ENCODE data around the gene RAPGEF6.
"Not testable (repeated sequence)": the region's sequence is repeated elsewhere in the genome, so short reads cannot be mapped to it uniquely, and the experiment has no call there.

Gene RAPGEF6

DNA sequence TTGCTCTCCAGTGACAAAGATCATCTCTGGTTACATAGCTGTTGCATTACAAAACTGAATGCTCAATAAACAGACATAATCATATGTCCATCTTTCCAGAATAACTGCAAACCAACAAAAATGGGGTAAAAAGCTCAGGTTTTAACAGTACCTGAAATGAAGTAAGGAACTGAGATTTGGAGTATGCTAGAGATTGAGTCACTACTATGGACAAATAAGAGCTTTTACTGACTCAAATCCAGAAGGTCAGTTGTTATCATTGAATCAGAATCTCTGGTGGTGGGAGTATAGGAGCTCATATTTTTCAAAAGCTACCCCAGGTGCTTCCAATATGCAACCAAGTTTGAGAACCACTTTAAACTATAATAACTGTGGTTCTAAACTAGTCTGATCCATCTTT, 4.1 kb upstream of the RAPGEF6 start:
- DNase-seq = no peak

DNA sequence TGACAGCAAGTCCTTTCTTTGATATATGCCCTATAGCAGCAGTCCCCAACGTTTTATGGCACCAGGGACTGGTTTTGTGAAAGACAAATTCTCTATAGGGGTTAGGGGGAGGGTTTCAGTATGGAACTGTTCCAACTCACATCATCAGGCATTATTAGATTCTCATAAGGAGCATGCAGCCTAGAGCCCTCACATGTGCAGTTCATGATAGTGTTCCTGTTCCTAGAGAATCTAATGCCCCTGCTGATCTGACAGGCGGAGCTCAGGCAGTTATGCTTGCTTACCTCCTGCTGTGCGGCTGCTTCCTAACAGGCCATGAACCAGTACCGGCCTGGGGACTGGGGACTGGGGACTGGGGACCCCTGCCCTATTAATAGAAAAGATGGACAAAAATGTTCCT, 2.7 kb upstream of the RAPGEF6 start:
- no peak for DNase-seq

DNA sequence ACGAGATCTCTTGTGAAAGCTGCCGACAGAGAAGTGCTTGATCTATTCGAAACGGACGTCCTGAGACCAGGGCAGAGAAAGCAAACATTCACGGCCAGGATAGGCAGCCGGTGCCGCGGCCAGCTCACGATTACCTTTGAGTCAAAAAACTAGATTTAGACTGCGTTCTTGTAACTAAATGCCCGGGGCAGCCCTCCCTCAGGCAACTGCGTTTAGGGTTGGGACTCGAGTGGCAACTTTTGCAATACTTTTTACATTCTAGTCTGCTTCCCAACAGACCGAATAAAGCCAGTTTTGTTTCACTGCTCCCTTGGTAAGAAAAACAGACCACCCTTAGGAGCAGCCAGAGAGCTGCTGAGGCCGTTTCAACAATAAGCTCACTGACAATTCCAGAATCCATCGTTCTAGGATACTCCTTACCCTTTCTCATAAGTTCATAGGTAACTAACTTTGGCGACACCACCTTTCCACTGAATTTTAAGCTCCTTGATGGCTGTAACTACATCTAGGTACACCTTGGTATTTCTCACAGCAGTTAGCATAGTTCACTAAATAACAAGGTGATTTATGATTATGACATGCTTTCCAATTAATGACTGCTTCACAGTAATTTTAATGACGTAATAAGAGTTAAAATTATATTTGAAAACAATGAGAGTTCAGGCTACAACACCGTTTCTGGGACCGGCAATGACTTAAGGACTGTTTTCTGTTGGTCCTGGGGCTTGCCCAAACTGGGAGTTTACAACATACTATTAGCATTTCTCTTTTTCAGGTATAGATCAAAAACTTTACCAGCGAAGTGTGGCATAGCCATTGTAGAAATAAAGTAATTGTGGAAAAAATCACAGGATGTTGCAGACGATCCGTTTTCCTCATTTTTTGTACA, 899 bp upstream of the RAPGEF6 start:
- DNase-seq = no peak

DNA sequence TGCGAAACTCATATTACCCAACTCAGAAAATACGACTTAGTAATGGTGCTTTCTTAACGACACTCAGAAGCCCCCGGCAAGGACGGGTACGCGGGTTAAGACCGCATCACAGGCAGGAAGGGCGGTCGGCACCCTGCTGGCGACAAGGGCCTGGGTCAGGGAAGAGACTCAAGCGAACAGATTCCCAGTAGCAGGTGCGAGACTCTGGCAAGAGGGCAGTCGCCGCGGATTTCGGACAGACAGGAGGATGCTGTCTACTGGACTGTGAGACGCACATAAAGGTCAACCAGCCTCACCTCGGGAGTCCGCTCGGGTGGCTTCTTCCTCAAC, 398 bp downstream of the RAPGEF6 start:
- peak; percentile 56 for DNase-seq

DNA sequence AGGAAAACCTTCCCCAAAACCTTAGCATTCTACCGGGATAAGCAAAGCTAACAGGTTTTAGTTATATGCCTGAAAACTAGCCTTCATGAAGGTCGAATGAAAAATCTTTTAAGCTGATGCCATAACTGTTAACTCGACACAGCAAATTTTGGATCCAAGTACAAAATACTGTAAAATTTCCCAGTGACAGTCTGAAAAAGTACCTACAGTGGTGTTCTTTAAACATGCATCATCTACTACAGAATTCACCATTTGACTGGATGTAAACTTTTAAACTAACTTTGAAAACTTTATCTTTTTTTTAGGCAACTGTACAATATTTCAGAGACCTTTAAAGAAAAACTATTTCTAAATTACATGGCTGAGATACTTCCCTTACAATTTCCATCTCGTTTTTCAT, 791 bp downstream of the RAPGEF6 start:
- DNase-seq = no peak

DNA sequence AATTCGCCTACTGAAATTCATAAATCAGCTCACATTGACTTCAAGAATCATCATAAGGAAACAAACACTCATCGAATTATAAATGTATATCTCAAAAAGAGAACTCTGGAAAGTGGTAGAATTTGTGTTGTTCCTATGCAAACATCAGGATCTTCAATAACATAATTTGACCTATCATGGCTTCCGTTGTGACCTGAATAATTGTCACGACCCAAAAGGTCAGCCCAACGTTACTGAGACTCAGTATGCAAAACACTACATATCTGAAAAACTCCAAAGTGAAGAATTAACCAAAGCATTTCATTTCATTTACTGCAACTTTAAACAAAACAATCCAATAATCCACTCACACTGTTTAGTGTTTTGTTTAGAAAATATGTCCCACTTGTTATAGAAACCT, 1.2 kb downstream of the RAPGEF6 start:
- no peak for DNase-seq

DNA sequence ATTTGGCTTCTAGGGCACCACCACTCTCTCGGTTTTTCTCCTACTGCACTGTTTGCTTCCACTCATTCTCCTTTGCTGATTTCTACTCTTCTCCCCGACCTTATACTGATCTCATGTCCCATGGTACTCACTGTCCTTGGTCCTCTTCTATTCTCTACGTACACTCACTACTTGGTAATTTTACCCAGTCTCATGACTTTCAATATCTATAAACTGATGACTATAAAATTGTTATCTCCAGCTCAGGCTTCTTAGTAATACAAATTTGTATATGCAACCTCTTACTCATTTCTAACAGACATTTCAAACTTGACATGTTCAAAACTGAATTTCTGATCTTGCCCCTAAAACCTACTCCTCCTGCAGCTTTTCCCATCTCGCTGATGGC, 4.1 kb downstream of the RAPGEF6 start:
- no peak for DNase-seq

DNA sequence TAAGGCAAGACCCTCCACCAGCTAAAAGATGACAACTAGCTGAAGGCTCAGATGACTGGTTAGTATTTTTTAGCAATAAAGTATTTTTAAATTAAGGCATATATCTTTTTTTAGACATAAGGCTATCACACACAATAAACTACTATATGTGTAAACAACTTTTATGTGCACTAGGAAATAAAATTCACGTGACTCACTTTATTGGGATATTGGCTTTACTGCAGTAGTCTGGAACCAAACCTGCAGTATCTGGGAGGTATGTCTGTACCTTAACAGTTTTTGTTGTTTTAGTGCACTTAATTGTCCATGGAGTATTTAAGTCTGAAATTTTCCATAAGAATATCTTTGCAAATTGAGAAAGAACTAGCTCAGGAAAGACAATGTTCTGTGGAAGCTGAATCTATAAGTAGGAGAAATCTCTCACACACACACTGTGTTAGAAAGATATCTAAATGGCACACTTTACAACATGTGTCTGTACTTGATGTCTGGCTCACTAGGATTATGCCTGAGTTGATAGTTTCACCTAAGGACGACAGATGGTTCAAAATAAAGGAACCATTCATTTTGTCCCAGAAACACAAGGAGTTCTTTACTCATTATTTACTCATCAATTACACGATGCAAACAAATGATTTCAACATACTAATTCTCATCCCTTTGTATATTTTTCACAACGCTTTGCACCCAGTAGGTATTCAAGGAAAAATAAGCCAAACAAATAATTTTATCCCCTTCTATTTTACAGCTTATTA, 4.6 kb downstream of the RAPGEF6 start:
- no peak for DNase-seq

DNA sequence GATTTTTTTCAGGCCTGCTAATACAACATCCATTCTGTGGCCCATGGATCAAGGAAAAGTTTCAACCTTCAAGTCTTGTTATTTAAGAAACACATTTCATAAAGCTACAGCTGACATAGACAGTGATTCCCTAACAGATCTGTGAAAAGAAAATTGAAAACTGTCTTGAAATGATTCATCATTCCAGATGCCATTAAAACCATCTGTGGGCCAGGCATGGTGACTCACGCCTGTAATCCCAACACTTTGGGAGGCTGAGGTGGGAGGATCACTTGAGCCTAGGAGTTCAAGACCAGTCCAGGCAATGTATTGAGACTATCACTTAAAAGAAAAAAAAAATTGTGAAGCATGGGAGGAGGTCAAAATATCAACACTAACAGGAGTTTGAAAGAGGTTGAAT, 6.0 kb downstream of the RAPGEF6 start:
- no peak for DNase-seq

DNA sequence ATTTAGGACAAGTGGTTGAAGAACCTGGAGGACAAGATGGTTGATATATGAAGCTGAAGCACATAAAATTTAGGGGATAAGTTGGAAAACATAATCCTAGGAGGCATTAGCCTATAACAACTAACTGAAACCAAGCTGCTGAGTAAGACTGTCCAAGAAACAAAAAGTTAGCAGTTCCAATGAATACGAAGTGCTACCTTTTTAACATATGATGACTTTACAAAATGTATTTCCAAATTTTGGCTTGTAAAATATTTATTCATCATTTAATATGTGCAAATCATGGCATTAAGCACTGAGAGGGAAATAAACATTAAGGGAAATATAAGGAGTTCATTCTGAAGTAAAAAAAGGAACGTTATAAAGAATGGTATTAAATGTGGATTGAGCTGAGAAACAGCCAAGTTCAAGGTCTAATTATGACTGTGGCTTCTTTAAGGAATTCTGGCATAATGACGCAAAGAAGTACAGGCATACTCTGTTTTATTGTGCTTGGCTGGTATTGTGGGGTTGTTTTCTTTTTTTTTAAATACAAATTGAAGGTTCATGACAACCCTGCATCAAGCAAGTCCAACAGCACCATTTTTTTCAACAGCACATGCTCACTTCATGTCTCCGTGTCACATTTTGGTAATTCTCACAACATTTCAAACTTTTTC, 7.7 kb downstream of the RAPGEF6 start:
- DNase-seq = no peak

DNA sequence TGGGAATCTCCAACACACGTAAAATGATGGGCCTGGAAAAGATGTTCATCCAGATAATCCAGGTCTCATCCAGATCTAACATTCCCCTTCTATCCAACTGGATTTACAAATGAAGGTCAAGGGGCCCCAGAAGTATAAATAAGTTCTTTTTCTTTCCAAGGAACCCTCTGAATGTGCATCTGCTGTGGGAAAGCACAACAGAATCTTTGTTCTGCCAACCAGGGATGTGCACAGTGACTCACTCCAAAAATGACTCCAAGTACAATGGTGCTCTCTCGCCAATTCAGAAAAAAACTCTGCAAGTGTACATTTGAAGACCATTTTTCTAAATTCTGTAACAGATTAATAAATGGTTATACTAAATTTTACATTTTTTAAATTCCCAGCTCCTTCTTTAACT, 12.4 kb downstream of the RAPGEF6 start:
- DNase-seq = no peak

DNA sequence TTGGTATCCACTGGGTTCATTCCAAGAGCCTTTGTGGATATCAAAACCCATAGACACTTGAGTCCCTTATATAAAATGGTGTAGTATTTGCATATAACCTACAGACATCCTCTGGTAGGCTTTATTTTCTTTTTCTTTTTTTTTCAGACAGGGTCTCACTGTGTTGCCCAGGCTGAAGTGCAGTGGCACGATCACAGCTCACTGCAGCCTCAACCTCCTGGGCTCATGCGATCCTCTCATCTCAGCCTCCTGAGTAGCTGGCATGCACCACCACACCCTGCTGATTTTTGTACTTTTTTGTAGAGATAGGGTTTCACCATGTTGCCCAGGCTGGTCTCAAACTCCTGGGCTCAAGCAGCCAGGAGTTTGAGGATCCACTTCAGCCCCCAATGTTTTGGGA, 13.9 kb downstream of the RAPGEF6 start:
- not testable (repeated sequence) for DNase-seq

DNA sequence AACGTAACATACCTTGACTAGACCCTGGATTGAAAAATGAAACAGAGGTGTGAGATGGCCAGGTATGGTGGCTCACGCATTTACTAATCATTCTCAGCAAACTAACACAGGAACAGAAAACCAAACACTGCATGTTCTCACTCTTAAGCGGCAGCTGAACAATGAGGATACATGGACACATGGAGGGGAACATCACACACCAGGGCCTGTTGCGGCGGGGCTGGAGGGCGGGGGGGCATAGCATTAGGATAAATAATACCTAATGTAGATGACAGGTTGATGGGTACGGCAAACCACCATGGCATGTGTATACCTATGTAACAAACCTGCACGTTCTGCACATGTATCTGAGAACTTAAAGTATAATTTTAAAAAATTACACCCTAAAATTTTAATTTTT, 15.9 kb downstream of the RAPGEF6 start:
- no peak for DNase-seq

DNA sequence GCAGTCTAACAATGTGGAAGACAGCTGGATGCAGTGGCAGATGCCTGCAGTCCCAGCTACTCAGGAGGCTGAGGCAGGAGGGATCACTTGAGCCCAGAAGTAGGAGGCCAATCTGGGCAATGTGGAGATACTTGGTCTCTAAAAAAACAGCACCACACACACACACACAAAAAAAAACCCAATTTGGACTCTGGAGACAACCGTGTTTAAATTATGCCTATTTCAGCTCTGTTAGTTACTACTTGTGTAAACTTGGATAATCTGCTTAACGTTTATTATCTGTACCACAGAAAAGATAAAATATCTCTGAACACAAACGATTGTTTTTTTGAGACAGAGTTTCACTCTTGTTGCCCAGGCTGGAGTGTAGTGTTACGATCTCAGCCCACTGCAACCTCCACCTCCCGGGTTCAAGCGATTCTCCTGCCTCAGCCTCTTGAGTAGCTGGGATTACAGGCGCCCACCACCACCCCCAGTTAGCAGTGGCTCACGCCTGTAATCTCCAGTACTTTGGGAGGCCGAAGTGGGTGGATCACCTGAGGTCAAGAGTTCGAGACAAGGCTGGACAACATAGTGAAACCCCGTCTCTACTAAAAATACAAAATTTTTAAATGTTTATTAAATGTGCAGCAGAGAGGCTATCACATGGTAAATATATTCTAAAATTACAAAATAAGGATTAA, 17.7 kb downstream of the RAPGEF6 start:
- DNase-seq = no peak

DNA sequence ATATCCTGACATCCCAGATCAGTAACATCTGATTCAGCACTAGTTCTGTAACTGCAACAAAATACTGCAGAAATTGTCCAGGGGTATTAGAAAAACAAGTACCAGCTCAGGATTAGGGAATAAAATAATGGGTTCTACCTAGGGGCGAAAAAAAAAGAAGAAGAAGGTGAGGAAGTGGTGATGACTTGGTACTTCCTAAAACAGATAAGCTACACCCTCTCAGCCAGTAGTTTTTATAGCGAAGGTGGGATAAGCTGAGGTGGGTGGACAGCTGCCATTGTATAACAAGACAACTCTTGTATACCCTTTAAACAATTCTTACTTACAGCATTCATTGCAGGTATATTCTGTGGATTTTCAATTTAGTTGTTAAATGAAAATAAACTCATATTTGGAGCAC, 19.1 kb downstream of the RAPGEF6 start:
- no peak for DNase-seq

DNA sequence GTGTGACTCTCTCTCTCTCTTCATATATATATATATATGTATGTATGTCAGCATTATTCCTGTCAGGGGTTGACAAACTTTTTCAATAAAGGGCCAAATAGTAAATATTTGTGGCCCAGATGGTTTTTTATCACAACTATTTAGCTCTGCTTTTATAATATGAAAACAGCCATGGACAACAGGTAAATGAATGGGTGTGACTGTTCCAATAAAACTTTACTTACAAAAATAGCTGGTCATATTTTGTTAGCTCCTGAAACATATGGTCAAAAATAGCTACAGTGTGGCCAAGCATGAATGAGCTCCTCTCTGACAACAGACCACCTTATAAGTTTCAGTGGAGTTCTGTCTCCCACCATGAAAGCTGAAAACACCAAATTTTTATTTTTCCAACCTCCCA, 21.6 kb downstream of the RAPGEF6 start:
- DNase-seq = no peak

DNA sequence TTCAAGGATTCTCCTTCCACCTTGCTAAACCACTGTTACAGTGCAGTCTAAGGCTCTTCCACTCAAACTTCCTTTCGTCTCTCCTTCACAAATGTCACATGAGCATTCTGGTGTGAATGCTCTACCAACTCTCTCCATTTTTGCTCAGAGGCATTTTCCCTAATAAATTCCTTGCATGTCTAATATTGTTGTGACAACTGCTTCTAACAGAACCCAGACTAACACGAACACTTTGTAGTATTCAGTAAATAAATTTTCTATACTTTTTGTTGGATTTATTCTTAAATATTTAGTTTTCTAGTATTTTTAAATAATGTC, 24.0 kb downstream of the RAPGEF6 start:
- DNase-seq = no peak

DNA sequence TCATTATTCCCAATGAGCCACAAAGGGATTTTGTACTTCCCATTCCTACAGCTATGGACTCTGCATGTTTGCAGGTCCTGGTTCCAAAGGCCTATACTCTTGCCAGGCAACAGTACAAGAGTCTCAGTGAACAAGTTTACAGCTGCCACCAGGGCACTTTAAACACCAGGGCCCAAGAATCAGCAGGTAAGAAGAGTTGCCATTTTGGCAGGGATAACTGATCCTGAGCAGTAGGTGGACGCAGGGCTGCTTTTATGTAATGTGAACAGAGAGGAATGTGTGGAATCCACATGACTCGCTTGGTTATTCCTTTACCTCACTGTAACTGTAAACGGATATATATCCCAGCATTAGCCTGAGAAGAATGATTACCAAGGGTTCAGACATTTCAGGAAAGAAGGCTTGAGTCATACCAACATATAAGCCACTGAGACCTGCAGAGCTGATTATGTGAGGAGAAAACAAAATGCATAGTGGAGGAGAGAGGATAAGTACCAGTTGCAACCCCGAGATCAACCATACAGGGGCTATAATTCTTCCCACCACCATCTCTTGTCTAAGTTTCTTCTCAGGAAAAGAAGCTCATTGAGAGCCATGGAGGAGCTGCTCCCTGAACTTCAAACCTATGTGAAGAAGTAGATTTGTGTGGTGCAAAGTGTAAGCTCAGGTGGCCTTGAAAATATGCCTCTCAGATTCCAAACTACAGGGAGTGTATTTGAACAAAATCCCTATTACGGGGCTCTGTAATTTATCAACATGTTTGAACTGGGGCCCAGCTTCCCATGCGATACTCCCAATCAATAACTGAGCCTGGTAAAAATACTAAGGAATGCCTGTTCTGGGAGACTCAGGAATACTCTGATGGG, 24.6 kb downstream of the RAPGEF6 start:
- DNase-seq = no peak

DNA sequence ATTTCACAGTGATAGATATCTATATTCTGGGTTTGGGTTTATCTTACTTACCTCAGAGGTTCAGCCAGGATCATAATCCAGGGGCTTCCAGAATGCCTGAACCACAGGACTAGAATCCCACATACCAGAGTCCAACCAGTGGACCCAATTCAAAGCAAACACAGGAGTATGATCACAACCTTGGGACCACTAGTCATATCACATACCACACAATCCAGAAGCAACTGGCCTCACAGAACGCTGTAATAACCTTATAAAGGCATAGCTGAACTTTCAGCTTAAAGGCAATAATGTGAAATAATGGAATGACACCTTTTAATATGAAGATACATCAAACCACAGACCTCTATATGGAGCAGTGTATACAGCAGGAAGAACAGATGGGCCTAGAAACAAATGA, 25.3 kb downstream of the RAPGEF6 start:
- DNase-seq = no peak

DNA sequence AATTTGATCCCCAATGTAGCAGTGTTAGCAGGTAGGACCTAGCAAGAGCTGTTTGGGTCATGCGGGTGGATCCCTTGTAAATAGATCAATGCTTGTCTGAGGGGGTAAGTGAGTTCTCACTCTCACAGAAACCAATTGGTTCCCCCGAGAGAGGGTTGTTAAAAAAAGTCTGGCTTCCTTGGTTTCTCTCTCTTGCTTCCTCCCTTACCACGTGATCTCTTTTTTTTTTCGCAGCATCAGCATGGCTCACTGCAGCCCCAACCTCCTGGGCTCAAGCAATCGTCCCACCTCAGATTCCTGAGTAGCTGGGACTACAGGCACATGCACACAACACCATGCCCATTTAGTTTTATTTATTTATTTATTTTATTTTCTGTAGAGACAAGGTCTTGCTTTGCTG, 26.4 kb downstream of the RAPGEF6 start:
- DNase-seq = no peak

DNA sequence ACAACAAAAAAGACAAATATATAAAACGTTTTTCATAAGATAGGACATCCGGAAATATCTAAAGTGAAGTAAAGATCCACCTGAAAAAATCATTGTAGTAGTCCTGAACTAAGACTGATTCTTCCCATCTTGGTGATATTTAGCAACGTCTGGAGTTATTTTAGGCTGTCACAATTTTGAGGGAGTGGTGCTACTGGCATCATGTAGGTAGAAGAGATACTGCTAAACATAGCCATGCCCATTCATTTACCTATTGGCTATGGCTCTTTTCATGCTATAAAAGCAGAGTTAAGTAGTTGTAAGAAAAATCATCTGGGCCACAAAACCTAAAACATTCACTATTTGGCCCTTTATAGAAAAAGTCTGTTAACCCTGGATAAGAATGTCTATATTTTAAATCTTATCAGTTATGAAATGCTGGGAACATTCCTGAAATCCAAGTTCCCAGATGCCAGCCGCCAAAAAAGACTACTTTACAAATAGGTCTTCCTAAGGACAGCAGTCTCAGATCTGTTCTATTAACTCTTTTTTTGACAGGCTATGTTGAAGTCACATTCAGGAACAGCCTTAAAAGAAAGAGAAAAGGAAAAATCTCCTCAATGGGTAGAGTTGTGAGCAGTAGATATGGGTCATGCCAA, 27.0 kb downstream of the RAPGEF6 start:
- DNase-seq = no peak

DNA sequence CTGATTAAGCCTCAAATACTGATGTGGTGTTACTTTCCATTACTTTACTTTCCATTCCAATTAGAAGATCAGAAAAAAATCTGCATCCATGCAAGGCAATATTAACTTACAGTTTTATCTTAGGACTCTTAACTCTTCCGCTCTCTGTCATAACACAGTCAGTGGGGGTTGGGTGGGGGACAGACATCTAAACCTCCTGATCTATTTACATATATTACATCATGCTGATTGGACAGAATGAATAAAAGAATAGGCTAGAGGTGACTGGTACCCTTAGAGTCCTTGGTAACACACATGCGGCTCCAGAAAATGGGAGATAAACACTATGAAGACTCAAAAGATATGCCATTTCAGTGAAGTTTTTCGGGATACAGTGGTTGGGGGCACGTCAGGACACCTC, 27.6 kb downstream of the RAPGEF6 start:
- DNase-seq = no peak
